ENCODE data around the gene TCF7L2. TPM values are rescaled to one million over a fixed set of nuclear protein-coding genes. Genes with fewer than 3 reads are reported as not detected.
A peak's percentile ranks its signal among the peaks of the same experiment; 100 is the strongest.

TCF7L2 gene
- total RNA-seq, 6 experiments from 2014 or later, result 14.6 to 18.1 (median 16.2) TPM

- DNase-seq, result no peak
- no peak overlapping the region for H3K27ac Mint-ChIP-seq
- H3K9me3 Mint-ChIP-seq, result no peaks in the 10 kb centered on the region
- H3K4me3 Mint-ChIP-seq, result no peak overlapping the region
- peaks cover 30% of the 10 kb centered on the region for H3K36me3 Mint-ChIP-seq (ENCODE audit: low read depth)
- H3K27me3 Mint-ChIP-seq (ENCODE audit: insufficient read depth), result peaks cover 1% of the 10 kb centered on the region
- peaks cover 16% of the 10 kb centered on the region; the same call in 1 of the 2 replicates for H3K4me1 Mint-ChIP-seq (ENCODE audit: low read depth)
- no peak for TF ChIP-seq CTCF (IDR thresholded peaks at IDR 0.05)
Measured at GRCh38 chr10:112973046-112973445, 23.0 kb downstream of the TCF7L2 start.

- Mint-ChIP-seq H3K4me1 (ENCODE audit: low read depth) (peaks cover 16% of the 10 kb centered on the region; the same call in 1 of the 2 replicates), H3K36me3 (ENCODE audit: low read depth) (peaks cover 30% of the 10 kb centered on the region), H3K9me3 (no peaks in the 10 kb centered on the region), H3K27me3 (ENCODE audit: insufficient read depth) (peaks cover 1% of the 10 kb centered on the region), H3K4me3 (no peak overlapping the region), H3K27ac (no peak overlapping the region)
- peak; percentile 12; the same call in 1 of the 2 replicates for TF ChIP-seq CTCF (IDR thresholded peaks at IDR 0.05)
- DNase-seq, result no peak
Measured at GRCh38 chr10:112973805-112974204, 23.8 kb downstream of the TCF7L2 start.

DNA sequence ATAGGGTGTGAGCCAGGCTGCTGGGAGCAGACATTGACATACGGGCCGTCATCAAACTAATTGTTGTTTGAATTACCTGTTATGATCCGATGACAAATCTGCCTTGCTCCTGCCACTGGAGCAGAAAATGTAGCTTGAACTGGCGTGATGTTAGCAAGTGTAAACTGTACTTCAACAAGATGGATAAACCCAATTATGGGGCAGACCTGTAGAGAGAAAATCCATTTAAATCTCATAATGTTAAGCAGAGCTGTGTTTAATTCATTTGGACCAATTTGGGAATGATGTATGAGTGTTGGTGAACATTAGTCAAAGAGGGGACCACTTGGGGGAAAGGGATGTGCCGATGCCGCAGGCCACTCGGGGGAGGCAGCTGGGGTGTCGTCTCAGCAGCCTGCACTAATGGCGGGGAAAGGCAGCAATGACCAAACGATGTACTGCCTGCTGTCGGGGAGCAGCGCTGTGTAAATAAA is 27.4 kb downstream of the TCF7L2 start:
- Mint-ChIP-seq H3K27ac (no peak overlapping the region), H3K27me3 (ENCODE audit: insufficient read depth) (peaks cover 3% of the 10 kb centered on the region), H3K9me3 (no peaks in the 10 kb centered on the region), H3K4me1 (ENCODE audit: low read depth) (peaks cover 15% of the 10 kb centered on the region), H3K4me3 (no peak overlapping the region), H3K36me3 (ENCODE audit: low read depth) (peaks cover 12% of the 10 kb centered on the region)
- no peak for TF ChIP-seq CTCF (IDR thresholded peaks at IDR 0.05)
- no peak for DNase-seq

- Mint-ChIP-seq H3K4me3 (no peak overlapping the region), H3K9me3 (no peaks in the 10 kb centered on the region), H3K27ac (no peak overlapping the region), H3K4me1 (ENCODE audit: low read depth) (peaks cover 18% of the 10 kb centered on the region), H3K27me3 (ENCODE audit: insufficient read depth) (peaks cover 1% of the 10 kb centered on the region; the same call in 1 of the 2 replicates), H3K36me3 (ENCODE audit: low read depth) (peaks cover 12% of the 10 kb centered on the region)
- no peak for DNase-seq
- TF ChIP-seq CTCF (IDR thresholded peaks at IDR 0.05), result no peak
Measured at GRCh38 chr10:112979927-112980326, 29.9 kb downstream of the TCF7L2 start.

- H3K9me3 Mint-ChIP-seq, result no peaks in the 10 kb centered on the region
- H3K27me3 Mint-ChIP-seq (ENCODE audit: insufficient read depth), result peaks cover 1% of the 10 kb centered on the region; the same call in 1 of the 2 replicates
- DNase-seq, result no peak
- H3K27ac Mint-ChIP-seq, result no peak overlapping the region
- H3K36me3 Mint-ChIP-seq (ENCODE audit: low read depth), result peaks cover 8% of the 10 kb centered on the region
- H3K4me3 Mint-ChIP-seq, result no peak overlapping the region; the same call in 1 of the 2 replicates
- H3K4me1 Mint-ChIP-seq (ENCODE audit: low read depth), result peaks cover 28% of the 10 kb centered on the region
- TF ChIP-seq CTCF (IDR thresholded peaks at IDR 0.05), result no peak
Measured at GRCh38 chr10:112980937-112981336, 30.9 kb downstream of the TCF7L2 start.

Measured in HFFc6 (cell line).